Measurements from ENCODE around the gene COL6A2. TPM values are rescaled to one million over a fixed set of nuclear protein-coding genes. Genes with fewer than 3 reads are reported as not detected.

Gene COL6A2
- total RNA-seq, 1 experiment from 2014 or later: 129 TPM

DNA sequence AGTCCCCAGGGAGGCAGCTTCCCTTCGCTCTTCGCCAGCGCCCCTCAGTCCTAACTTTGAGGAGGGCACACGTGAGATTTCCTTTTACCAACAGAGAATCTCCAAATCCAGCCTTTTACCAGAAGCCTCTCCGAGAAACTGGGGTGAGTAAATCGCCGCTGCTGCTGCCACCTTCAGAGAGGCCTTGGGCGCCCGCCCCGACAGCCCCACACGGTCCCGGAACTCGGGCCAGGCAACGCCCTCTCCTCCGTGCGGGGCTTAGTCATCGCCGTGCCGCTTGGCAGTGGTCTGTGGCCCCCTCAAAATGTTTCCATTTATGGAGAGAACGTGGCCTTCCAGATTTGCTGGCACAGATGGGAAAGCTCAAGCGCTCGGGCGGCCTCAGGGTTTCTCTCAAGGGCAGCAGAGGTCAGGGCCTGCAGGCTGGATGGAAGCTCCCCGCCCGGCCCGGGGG, 41.4 kb upstream of the COL6A2 start:
- no peak overlapping the region for H2BK20ac ChIP-seq (ENCODE audit: low read depth, low read length, poor library complexity, severe bottlenecking)
- no peak overlapping the region for H2BK15ac ChIP-seq (ENCODE audit: low read depth, low read length)
- H2AK5ac ChIP-seq (ENCODE audit: insufficient read length, low read length): no peak overlapping the region
- H2BK5ac ChIP-seq (ENCODE audit: insufficient read length, low read length): no peak overlapping the region
- TF ChIP-seq, protein P1, sequence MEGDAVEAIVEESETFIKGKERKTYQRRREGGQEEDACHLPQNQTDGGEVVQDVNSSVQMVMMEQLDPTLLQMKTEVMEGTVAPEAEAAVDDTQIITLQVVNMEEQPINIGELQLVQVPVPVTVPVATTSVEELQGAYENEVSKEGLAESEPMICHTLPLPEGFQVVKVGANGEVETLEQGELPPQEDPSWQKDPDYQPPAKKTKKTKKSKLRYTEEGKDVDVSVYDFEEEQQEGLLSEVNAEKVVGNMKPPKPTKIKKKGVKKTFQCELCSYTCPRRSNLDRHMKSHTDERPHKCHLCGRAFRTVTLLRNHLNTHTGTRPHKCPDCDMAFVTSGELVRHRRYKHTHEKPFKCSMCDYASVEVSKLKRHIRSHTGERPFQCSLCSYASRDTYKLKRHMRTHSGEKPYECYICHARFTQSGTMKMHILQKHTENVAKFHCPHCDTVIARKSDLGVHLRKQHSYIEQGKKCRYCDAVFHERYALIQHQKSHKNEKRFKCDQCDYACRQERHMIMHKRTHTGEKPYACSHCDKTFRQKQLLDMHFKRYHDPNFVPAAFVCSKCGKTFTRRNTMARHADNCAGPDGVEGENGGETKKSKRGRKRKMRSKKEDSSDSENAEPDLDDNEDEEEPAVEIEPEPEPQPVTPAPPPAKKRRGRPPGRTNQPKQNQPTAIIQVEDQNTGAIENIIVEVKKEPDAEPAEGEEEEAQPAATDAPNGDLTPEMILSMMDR (conservative IDR thresholded peaks at IDR 0.05): no peak
- no peak overlapping the region for H2AFZ ChIP-seq (ENCODE audit: low read length)
- H3K56ac ChIP-seq (ENCODE audit: insufficient read length, low read depth, low read length): no peak overlapping the region
- no peak overlapping the region for H3K27ac ChIP-seq (ENCODE audit: insufficient read length, low read depth, low read length)
- H3K23ac ChIP-seq (ENCODE audit: insufficient read length, low read depth, low read length): no peak overlapping the region
- Mint-ChIP-seq H3K36me3 (ENCODE audit: insufficient read depth in 1 of 3, low read depth in 3 of 3) (peaks cover 0 to 14% (median 11%) of the 10 kb centered on the region in 3 experiments; a peak in 6 of 7 replicates), H3K27me3 (ENCODE audit: low read depth) (peaks cover 12% of the 10 kb centered on the region), H3K4me3 (no peak overlapping the region; a peak in 1 of 5 replicates), H3K4me1 (peaks cover 4 to 6% of the 10 kb centered on the region in 2 experiments; a peak in 3 of 4 replicates), H3K9me3 (peaks cover 25 to 33% of the 10 kb centered on the region in 2 experiments), H3K27ac (peak overlapping the region in 1 of 3 experiments; percentile 89; a peak in 2 of 7 replicates)
- H3K14ac ChIP-seq (ENCODE audit: insufficient read depth, low read length): no peak overlapping the region; the same call in 1 of the 2 replicates
- H2BK12ac ChIP-seq (ENCODE audit: insufficient read length, low read depth, low read length): no peak overlapping the region
- no peak overlapping the region for H3K4ac ChIP-seq (ENCODE audit: low read depth, low read length)
- H3K79me1 ChIP-seq (ENCODE audit: insufficient read depth, low read depth, low read length, poor library complexity, severe bottlenecking): no peaks in the 10 kb centered on the region
- H3K23me2 ChIP-seq (ENCODE audit: insufficient read length, low read depth, low read length, poor library complexity, severe bottlenecking): no peaks in the 10 kb centered on the region
- no CpG with 5 or more reads among the region's 26 CpGs for WGBS (ENCODE audit: extremely low coverage, insufficient read length, low lambda C conversion rate)
- no peaks in the 10 kb centered on the region for H3K79me2 ChIP-seq (ENCODE audit: insufficient read depth, low read length)
- H4K5ac ChIP-seq (ENCODE audit: insufficient read length, low read depth, low read length): no peak overlapping the region
- no peak overlapping the region for H4K8ac ChIP-seq (replicated peaks; ENCODE audit: insufficient read length, low read depth, low read length)
- peaks cover 2% of the 10 kb centered on the region for H4K20me1 ChIP-seq (ENCODE audit: control insufficient read depth, insufficient read depth, insufficient read length)
- no peak overlapping the region for H3K9ac ChIP-seq (ENCODE audit: extremely low read depth, insufficient read length, low read length)
- H3K9me3 ChIP-seq (ENCODE audit: control insufficient read depth, low read depth, low read length): no peaks in the 10 kb centered on the region
- H2BK120ac ChIP-seq (ENCODE audit: low read depth, low read length, poor library complexity, severe bottlenecking): no peak overlapping the region
- no peak overlapping the region for H3K18ac ChIP-seq (ENCODE audit: insufficient read length, low read depth, low read length)
- DNase-seq: peak; percentile 38
- H3K4me1 ChIP-seq (ENCODE audit: insufficient read depth, low read length): no peaks in the 10 kb centered on the region; the same call in 1 of the 2 replicates
- H4K91ac ChIP-seq (ENCODE audit: insufficient read length, low read depth, low read length): no peak overlapping the region
- H3K4me2 ChIP-seq (ENCODE audit: insufficient read depth, insufficient read length, low read length): no peak overlapping the region
- H3T11ph ChIP-seq (ENCODE audit: low read length): no peak overlapping the region
- H3K27me3 ChIP-seq (ENCODE audit: insufficient read depth, low read length): no peaks in the 10 kb centered on the region

Data from H9 (cell line).